HG02588 (cell line): ENCODE data around the gene VSX2.

Experiments
- ATAC-seq: cut with Tn5 transposase; IDR thresholded peaks from one replicate; pipeline ENCODE4 v1.9.1; 2021; ENCODE audit warnings: mild to moderate bottlenecking, moderate library complexity; ENCODE audit not compliant: unreplicated experiment

VSX2 gene

GRCh38 chr14:74221741-74222140, 17.5 kb upstream of the VSX2 start:
- ATAC-seq = no peak

- no peak for ATAC-seq
These were observed 16.2 kb upstream of the VSX2 start for GRCh38 chr14:74223016-74223415.

- ATAC-seq = no peak
These were observed 7.5 kb upstream of the VSX2 start for GRCh38 chr14:74231784-74232183.

- ATAC-seq = no peak
These were observed 4.2 kb upstream of the VSX2 start for GRCh38 chr14:74235017-74235416.

- ATAC-seq = no peak
These were observed 1.8 kb upstream of the VSX2 start for GRCh38 chr14:74237441-74237840.

- no peak for ATAC-seq
These were observed 872 bp downstream of the VSX2 start for GRCh38 chr14:74239848-74240793.

- ATAC-seq = no peak
These were observed 1.8 kb downstream of the VSX2 start for GRCh38 chr14:74240794-74241651.

- no peak for ATAC-seq
These were observed 2.4 kb downstream of the VSX2 start for GRCh38 chr14:74241652-74242017.

- ATAC-seq = no peak
These were observed 3.0 kb downstream of the VSX2 start for GRCh38 chr14:74242021-74242779.

- ATAC-seq = no peak
These were observed 3.5 kb downstream of the VSX2 start for GRCh38 chr14:74242780-74243042.

GRCh38 chr14:74243051-74243450, 3.8 kb downstream of the VSX2 start:
- ATAC-seq = no peak

- ATAC-seq = no peak
These were observed 4.9 kb downstream of the VSX2 start for GRCh38 chr14:74244115-74244514.

- ATAC-seq = no peak
These were observed 6.0 kb downstream of the VSX2 start for GRCh38 chr14:74245292-74245691.

GRCh38 chr14:74246542-74246941, 7.3 kb downstream of the VSX2 start:
- no peak for ATAC-seq

- no peak for ATAC-seq
These were observed 8.8 kb downstream of the VSX2 start for GRCh38 chr14:74248017-74248416.

- ATAC-seq = no peak
These were observed 10.5 kb downstream of the VSX2 start for GRCh38 chr14:74249433-74250375.

- ATAC-seq = no peak
These were observed 16.0 kb downstream of the VSX2 start for GRCh38 chr14:74255281-74255680.

GRCh38 chr14:74257078-74257940, 18.1 kb downstream of the VSX2 start:
- peak; percentile 58 for ATAC-seq
